Thyroid gland (tissue), 4 donors: Measurements from ENCODE around the gene MAPK8.

Experiments used
- CTCF ChIP-seq, 6 experiments: fragments of 200-600 bp in 3 of 6; fragments of 450-650 bp in 3 of 6; sonication (generic) in 3 of 6; IDR thresholded peaks; one replicate each; pipeline ENCODE4 v1.5.1; 2016 to 2019; ENCODE audit warnings: antibody characterized with exemption in 6 of 6, mild to moderate bottlenecking in 2 of 6, inconsistent platforms in 1 of 6, moderate library complexity in 1 of 6
- POLR2A ChIP-seq, 2 donors: fragments of 450-650 bp; IDR thresholded peaks; one replicate each; pipeline ENCODE4 v1.6.1; 2017; ENCODE audit warnings: antibody characterized with exemption in 2 of 2, mild to moderate bottlenecking in 2 of 2, moderate library complexity in 1 of 2

DNA sequence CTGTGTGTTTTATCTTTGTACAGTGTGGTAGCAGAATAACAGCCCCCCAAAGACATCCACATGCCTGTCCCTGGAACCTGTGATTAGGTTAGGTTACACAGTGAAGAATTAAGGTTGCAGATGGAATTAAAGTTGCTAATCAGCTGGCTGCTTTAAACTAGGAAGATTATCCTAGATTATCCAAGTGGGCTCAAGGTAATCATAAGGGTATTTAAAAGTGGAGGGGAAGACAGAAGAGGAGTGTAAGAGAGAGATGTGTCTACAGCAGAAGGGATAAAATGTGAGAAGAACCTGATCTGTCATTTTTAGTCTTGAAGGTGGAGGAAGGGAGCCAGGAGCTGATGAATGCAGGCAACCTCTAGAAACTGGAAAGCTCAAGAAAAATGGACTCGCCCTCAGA is 180.8 kb downstream of the MAPK8 start:
- TF ChIP-seq CTCF (IDR thresholded peaks at IDR 0.05), result no peak
- TF ChIP-seq POLR2A (IDR thresholded peaks at IDR 0.05), result no peak
